NCI-H2196 (cell line): ENCODE results near the gene ZC3H13.

Experiments
- DNase-seq: peaks from one replicate; lab custom pipeline; 2025; ENCODE audit not compliant: unreplicated experiment; lab: John Stamatoyannopoulos, UW

Gene ZC3H13

DNA sequence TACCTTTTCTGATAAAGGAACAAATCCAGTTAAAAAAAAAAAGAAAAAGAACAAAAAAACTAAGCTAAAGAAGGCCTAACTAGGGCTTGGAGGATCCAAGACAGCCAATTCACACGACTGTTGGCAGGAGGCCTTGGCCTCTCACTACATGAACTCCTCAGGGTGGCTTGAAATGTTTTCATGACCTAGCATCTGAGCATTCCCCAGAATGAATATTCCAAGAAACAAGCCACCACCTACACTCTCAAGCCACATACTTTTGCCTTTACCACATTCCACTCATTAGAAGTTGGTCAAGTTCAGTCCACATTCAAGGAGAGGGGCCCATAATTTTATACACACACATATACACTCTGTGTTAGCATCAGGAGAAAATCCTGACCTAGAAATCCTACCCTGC lies 103.4 kb downstream of the ZC3H13 start:
- DNase-seq = no peak

DNA sequence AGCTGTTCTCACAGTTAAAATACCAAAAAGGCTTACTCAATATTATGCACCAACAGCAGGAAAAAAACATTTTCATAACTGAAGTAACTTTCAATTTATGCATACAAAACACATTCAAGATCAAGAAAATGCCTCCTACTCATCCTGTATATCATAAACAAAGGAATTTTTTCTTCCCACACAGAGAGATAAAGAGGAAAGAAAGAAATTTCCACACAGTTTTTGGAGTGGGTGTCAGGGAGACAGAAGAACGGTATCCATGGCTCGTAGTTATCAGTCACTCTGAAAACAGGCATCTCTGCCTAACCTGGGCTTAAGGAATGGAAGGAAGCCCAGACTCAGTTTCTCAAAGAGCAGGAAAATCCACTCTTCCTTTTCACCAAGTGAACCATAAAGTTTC lies 108.6 kb downstream of the ZC3H13 start:
- DNase-seq = no peak

DNA sequence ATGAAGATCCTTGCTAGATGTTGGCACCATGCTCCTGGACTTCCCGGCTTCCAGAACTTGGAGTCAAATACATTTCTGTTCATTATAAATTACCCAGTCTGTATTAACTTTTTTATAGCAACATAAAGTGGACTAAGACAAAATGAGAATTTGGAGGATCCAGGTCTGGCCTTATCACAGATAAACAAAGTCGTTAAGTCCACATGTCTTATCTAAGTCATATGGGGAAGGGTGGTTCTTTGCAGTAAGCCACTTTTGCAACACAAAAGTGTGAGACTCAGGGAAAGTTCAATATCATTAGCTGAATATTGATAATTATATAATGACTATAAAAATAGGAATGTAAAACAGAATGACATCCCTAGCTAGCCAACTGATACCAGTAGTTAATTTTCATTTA lies 109.4 kb downstream of the ZC3H13 start:
- no peak for DNase-seq

DNA sequence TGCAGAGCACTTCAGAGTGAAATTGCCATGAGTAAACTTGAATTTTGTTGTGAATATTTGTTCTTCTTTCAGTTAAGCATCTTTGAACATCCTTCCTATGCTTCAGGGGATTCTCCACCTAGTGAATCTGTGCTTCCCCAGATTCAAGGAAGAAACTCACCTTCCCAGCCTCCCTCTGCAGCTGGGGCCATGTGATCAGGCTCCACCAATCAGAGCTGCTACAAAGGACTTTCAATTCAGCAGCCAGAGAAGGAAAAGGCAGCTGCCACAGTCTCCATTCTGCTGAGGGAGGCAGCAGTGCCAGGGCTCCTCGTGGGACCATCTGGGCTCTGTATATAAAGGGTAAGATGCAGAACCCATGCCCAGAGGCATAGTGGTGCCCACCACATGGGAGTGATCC lies 111.3 kb downstream of the ZC3H13 start:
- DNase-seq = no peak

DNA sequence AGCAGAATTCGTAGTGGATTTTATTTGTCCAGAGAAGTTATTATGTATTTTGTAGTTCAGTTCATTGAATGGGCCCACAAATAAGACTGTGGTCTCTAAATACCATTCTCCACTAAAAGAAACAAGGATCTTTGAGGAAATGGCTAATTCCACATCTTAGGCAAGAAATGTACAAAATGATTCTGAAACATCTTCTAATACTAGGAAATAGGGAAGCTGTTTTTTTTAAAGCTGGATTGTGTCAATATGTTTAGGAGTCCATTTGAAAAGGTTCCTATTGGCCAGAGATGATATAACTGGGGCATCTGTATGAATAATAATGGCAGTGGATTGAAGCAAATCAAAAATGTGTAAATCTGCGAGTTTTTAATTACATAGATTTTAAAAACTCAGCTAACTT lies 112.5 kb downstream of the ZC3H13 start:
- DNase-seq = no peak

DNA sequence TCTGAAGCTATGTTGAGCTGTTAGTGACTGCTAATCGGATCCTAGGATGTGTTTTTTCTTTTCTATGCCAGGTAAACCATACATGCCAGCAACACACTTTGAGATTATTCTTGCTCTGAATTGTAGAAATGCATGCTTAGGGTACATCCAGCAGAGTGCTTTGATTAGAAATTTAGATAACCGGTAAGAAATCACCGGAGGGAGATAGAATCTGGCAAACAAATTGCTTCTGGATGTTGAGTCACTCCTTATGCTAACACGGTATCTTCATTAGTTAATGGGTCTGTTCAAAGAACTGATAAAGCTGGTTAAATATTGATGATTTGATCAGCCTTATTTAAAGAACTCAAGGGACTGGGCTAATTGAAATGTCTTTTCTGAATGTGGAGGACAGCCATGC lies 115.9 kb downstream of the ZC3H13 start:
- no peak for DNase-seq

DNA sequence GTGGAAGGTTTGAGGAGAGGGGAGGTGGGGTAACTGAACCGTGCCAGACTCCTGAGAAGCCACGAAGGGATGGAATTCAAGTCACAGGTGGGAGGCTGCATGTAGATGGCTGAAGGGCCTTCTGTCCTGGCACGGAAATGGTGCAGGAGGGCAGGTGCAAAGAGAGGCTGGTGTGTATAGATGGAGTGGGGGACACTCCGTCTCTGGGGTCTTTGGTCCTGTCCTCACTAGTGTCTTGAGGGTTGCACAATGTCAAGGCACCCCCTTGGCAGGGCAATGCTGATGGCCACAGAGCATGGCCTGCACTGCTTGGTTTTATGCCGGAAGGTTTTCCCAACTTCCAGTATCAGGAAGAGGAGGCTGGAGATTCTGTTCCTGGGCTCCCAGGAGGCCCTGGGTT lies 118.3 kb downstream of the ZC3H13 start:
- no peak for DNase-seq

DNA sequence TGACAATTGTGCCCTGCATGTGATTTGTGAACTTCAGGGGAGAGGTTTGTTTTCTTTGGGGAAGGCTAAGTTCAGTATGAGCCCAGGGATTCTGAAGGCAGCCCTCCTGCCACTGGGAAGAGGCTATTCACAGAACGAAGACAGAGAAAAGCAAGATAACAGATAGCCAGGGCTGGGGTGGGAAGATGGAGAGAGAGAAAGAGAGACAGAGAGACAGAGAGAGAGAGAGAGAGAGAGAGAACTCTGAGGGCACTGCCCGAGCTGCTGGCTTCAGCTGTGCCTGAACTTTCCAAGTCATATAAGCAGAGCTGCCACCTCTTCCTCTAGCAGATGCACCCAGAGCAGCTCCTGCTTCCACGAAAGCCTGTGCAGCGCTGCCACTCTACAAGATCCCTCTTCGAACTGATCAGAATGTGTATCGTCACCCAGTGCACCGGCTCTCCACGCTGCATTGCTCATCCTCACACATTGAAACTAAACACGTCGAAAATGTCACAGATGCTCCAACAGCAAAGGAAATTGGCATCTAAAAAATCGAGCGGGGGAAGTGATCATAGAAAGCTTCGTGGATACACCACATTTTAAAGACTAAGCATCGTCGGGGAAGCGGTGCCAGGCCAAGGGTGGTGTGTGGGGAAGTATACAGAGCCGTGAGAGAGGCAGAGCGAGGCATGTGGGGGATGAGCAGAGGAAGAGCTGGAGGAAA lies 119.2 kb downstream of the ZC3H13 start:
- DNase-seq = no peak

DNA sequence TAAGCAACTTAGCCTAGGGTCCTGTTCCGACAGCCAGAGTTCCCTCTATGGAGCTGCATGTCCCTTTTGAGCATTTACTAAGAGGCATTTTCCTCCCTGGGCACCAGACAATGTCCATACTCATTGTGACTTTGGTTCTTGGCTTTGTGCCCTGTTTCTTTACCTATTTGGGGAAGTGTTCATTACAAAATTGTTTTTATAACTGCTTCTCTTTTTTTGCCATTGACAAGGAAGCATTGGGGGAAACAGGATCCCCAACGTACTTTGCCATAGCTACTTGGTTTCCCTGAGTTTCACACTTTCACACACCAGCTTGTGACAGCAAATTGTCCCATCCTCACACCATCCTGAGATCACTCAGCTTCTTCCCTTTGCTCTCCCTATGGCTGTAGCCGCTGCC lies 119.9 kb downstream of the ZC3H13 start:
- DNase-seq = no peak

DNA sequence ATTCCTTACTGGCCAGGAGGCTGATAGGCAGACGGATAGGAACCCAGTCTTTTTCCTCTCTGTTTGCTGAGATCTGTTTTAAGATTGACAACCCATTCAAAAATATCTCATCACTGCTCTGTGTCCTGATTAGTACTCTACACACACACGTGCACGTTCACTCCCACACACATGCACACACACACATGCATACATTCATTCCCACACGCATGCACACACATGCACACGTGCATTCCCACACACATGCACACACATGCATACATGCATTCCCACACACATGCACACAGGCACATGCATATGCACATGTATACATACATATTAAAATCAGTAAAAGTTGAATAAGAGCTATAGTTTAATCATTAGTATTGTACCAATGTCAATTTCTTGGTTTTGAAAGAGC lies 120.4 kb downstream of the ZC3H13 start:
- no peak for DNase-seq

DNA sequence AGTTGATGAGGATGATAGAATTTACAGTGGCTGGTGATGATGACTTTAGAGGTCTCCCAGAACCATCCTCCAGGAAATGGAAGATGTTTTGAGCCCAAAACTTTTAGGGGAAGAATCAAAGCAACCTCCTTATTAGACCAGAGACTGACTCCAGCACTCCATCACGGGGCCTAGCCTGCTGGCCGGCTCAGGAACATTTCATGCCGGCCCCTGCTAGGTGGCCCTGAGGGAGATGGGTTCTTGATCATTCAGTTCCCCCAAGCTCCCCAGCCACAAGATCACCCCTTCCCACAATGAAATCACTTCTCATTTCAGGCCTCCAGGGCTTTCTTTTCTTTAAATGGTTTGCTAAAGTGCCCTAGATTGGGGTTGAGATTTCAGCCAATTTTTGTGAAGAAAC lies 121.3 kb downstream of the ZC3H13 start:
- DNase-seq = no peak

DNA sequence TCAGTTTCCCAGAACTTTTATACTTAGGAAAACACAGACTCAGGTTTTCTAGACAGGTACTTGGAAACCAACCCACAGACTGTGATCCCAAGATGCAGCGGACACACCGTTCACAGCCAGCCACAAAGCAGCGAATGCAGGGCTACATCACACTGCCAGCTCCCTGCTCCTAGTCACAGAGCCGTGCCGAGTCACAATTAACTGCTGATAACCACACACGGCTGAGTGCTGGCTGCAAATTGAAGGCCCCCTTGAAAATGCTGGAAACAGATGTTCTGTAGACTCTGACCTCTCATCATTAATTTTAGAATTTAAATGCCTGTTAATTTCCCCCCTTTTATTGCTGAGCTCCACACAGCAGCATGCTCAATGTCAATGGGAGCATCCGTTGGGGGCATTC lies 122.4 kb downstream of the ZC3H13 start:
- DNase-seq = no peak

DNA sequence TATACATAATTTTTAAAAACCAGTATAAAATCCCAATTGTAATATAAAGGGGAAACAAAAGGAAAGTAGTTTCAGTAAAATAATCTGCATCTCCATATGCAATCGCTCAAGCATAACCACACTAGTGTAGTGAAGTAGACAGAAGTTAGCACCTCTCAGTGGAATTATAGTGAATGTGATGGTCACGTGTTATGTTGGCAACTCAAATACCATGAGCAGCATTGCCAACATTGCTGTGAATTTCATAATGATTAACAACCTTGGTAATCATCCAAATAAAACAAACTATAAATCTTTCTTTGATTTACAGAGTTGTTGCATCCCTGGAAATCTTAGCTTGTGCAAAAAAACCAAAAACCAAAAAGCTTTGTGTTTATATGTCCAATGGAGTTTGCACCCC lies 123.7 kb downstream of the ZC3H13 start:
- DNase-seq = peak; percentile 16

DNA sequence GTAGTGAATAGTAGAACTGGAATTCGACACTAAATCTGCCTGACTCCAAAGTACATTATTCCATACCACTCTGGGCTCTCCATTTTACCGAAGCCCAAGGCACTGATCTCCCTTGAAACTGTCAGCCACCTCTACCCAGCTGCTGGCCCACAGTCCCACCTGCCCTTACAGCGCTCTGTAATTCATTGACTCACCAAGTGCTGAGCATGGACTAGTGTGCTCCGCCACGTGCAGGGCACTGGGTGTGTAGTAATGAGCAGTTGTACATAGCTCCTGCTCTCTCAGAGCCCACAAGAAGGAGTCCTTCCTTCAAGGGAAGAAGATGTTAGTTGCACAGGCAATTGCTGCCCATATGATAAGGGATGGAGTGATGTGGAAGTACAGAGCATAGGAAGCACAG lies 124.4 kb downstream of the ZC3H13 start:
- DNase-seq = no peak

DNA sequence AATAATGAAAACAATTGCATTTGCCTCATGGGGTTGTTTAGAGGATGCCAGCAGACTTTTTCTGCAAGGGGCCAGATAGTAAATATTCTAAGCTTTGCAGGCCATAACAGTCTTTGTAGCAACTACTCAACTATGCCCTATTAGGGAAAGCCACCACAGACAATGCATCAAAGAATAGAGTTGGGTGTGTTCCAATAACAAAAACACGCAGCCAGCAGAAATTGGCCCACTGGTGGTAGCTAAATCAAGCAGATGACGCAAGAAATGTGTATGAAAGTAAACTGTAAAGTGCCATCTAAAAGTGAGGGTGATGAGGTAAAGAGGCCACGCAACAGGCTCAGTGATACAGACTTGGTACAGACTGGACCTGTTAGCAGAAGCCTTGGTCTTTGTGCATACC lies 125.8 kb downstream of the ZC3H13 start:
- no peak for DNase-seq

DNA sequence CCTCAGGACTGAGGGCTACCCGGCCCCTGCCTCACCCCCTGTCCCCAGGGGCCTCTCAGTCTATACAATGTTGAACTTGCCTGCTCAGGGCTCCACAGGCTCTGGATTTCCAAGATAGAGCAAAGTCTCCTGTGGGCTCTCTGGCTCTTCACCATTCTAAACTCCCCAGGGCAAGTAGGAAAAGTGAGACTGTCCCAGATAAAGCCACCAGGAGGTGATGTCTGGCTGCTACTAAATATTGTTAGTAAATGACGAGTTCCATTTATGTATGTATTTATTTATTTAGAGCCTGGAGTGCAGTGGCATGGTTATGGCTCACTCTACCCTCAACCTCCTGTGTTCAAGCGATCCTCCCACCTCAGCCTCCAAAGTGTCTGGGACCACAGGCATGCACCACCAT lies 127.4 kb downstream of the ZC3H13 start:
- DNase-seq = no peak

DNA sequence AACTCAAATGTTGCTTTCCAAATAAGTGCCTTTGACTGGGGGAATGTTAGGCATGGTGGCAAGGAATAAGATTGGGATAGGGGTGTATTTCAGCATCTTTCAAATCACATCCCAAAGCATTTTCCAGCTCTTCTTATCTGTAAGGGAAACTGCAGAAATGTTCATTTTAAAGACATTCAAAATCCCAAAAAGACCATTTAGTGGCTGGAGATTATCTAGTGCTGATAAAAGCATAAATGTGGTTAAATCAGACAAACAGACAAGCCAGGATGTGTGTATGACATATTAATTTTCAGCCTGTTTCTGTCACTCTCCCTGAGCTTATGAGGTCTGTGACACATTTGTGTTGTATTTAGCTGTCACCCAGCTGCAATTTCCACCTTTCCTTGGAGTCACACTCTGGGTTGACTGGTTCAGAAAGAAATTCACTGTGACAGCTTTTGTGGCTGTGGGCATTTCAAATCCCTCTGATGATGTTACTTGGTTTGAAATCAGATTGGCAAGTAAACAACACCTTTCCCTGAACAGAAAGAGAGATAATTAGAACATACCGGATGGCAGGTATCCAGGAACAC lies 131.3 kb downstream of the ZC3H13 start:
- DNase-seq = no peak

DNA sequence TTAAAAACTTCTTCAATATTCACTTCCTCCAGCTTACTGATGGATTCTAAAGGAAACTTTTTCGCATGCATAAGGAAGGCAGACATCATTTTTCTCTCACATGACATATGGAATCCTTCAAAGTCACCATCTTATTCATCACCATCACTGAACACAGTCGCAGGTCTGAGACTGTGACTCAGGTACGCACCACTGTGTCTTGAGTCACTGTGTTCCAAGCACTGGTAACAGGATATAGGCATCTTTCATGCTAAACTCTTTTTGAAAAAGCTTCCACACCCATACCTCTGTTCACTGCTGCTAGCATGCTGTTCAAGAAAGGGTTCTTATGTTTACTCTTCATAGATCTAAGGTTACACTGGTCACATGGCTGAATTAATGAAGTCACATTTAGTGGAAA lies 133.9 kb downstream of the ZC3H13 start:
- DNase-seq = no peak

DNA sequence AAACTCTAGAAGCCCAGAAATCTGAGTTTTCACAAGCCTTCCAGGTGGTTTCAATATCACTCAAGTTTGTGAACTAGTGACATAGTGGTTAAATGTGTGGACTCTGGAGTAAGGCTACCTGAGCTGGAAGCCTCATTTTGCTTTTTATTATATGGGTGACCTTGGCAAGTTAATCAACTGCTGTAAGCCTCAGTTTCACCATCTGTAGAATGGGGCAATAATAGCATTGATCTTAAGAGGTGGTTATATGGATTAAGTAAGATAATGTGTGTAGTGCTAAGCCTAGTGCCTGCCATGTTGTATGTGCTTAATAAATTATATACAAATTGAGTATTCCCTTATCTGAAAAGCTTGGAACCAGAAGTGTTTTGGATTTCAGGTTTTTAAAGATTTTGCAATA lies 135.5 kb downstream of the ZC3H13 start:
- no peak for DNase-seq

DNA sequence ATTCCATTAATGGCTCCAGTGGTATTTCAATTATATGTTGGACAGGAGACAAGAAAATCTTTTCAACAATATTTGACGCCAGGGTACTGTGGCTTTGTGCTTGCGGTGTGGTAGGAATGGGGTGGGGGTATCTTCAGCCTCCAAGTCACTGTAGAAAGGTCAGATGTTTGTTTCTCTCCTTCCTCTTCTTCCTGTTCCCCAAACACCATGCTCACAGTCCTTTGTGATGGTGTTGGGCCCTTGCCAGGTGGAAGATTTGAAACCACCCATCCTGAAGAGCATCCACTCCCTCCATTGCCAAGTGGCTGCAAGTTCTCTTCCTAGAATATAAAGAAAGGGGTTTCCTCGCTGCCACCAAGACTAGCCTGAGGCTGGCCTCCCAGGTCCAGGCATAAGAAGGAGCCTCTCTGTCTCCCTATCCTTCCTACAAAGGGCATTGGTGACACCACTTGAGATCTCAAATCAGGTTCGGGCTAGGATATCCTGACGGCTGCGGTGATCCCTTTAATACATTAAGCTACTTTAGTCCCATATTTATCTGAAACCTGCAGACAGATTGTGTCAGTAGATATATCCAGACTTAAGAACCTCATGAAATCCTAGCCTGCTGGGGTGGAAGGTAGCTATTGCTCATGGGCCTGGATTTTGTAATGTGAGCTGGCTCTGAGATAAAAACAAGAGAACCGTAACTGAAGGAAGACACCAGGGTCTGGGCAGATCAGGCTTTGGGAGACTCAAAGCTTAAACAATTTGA lies 136.7 kb downstream of the ZC3H13 start:
- DNase-seq = no peak

DNA sequence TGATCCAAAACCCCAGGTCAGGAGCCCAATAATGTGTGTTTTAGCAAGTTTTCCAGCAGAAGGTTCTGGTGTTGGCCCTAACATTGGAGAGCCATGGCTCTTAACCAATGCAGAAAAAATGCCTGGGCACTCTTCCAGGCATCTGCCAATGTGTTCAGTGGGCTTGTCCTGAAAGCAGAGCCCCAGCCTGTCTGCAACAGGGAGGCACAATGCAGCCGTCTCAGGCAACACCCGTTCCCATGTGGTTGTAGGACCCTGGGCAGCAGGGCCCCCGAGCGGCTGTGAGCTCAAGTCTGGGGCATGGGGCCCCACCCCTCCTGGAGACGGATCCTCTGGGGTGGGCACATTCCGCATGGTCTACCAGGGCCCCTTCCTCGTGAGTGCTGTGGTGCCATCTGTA lies 142.9 kb downstream of the ZC3H13 start:
- DNase-seq = no peak

DNA sequence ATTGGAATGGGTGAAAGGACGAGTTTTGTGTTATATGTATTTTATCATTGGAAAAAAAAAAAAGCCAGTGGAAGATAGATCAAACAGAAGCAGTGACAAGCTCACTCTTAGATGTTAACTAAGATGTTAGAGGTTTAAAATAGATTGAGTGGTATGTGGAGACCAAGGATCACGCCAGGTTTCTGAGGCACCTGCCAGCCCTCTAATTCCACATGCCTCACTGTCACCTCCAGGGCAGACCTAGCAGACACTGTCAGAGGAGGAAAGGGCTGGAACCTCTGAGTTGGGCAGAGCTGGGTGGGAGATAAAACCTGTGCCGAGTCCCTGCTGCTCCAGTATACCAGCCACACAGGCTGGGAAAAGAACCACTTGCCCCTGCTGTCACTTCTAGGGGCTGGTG lies 143.5 kb downstream of the ZC3H13 start:
- no peak for DNase-seq

DNA sequence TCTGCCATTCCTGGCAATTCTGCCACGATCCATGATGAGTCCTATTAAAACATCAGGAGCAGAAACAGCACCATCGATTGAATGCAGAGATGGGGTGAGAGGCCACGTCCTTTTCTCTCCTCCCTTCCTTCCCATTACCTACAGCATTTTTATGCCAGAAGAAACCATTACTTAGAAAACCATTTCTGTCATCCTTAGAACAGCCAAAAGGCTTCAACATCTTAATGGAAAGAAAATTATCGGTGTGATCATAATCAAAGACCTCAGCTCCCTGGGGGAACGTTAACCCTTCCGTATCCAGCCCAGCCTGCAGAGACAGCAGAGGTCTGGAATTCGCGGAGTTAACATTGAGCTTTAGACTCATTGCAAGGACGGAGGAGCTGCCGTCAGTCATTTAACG lies 145.0 kb downstream of the ZC3H13 start:
- DNase-seq = no peak
